H9 (cell line): ENCODE data around the gene ABCF1. TPM values are rescaled to one million over a fixed set of nuclear protein-coding genes. Genes with fewer than 3 reads are reported as not detected.

Source experiments
- DNase-seq: peaks from one replicate; pipeline ENCODE4 v3.0.0-alpha.2; 2017
- H2AFZ ChIP-seq: one replicate; pipeline ENCODE4 v1.6.1; 2013; ENCODE audit warnings: mild to moderate bottlenecking, low read length, control low read depth, moderate library complexity
- H2AK5ac ChIP-seq: 2 replicates; pipeline ENCODE4 v1.6.1; 2013; ENCODE audit warnings: low read length, control low read depth, mixed read lengths; ENCODE audit not compliant: insufficient read length
- H2BK120ac ChIP-seq: one replicate; pipeline ENCODE4 v1.6.1; 2013; ENCODE audit warnings: low read depth, mild to moderate bottlenecking, low read length, control low read depth, inconsistent platforms; ENCODE audit not compliant: poor library complexity, severe bottlenecking
- H2BK12ac ChIP-seq: 2 replicates; pipeline ENCODE4 v1.6.1; 2013; ENCODE audit warnings: low read length, control low read depth, mixed read lengths, low read depth; ENCODE audit not compliant: insufficient read length
- H2BK15ac ChIP-seq: 2 replicates; pipeline ENCODE4 v1.6.1; 2013; ENCODE audit warnings: low read depth, low read length, control low read depth
- H2BK20ac ChIP-seq: one replicate; pipeline ENCODE4 v1.6.1; 2013; ENCODE audit warnings: low read depth, mild to moderate bottlenecking, low read length, control low read depth, inconsistent platforms; ENCODE audit not compliant: poor library complexity, severe bottlenecking
- H2BK5ac ChIP-seq: 2 replicates; pipeline ENCODE4 v1.6.1; 2013; ENCODE audit warnings: low read length, control low read depth, mixed read lengths; ENCODE audit not compliant: insufficient read length
- H3K14ac ChIP-seq: 2 replicates; pipeline ENCODE4 v1.6.1; 2013; ENCODE audit warnings: low read length, control low read depth; ENCODE audit not compliant: insufficient read depth
- H3K18ac ChIP-seq: 2 replicates; pipeline ENCODE4 v1.6.1; 2013; ENCODE audit warnings: low read depth, mild to moderate bottlenecking, mixed read lengths, low read length, control low read depth; ENCODE audit not compliant: insufficient read length
- H3K23ac ChIP-seq: 2 replicates; pipeline ENCODE4 v1.6.1; 2013; ENCODE audit warnings: low read length, control low read depth, mixed read lengths, low read depth; ENCODE audit not compliant: insufficient read length
- H3K23me2 ChIP-seq: 2 replicates; pipeline ENCODE4 v1.6.1; 2013; ENCODE audit warnings: low read depth, mild to moderate bottlenecking, mixed read lengths, low read length, control low read depth; ENCODE audit not compliant: insufficient read length, poor library complexity, severe bottlenecking
- H3K27ac ChIP-seq: 2 replicates; pipeline ENCODE4 v1.5.1; 2013; ENCODE audit warnings: low read length, control low read depth, mixed read lengths, low read depth; ENCODE audit not compliant: insufficient read length
- H3K27me3 ChIP-seq: 2 replicates; pipeline ENCODE4 v1.6.1; 2013; ENCODE audit warnings: low read length, control low read depth, inconsistent platforms; ENCODE audit not compliant: insufficient read depth
- H3K4ac ChIP-seq: 2 replicates; pipeline ENCODE4 v1.6.1; 2013; ENCODE audit warnings: low read depth, mild to moderate bottlenecking, control low read depth, inconsistent platforms, low read length, moderate library complexity
- H3K4me1 ChIP-seq: 2 replicates; pipeline ENCODE4 v1.6.1; 2013; ENCODE audit warnings: low read length, control low read depth, inconsistent platforms; ENCODE audit not compliant: insufficient read depth
- H3K4me2 ChIP-seq: 2 replicates; pipeline ENCODE4 v1.6.1; 2013; ENCODE audit warnings: low read length, control low read depth, mixed read lengths; ENCODE audit not compliant: insufficient read length, insufficient read depth
- H3K56ac ChIP-seq: 2 replicates; pipeline ENCODE4 v1.6.1; 2013; ENCODE audit warnings: low read depth, mild to moderate bottlenecking, mixed read lengths, low read length, control low read depth; ENCODE audit not compliant: insufficient read length
- H3K79me1 ChIP-seq: 2 replicates; pipeline ENCODE4 v1.6.1; 2013; ENCODE audit warnings: low read depth, mild to moderate bottlenecking, moderate library complexity, low read length, control low read depth, inconsistent platforms; ENCODE audit not compliant: insufficient read depth, poor library complexity, severe bottlenecking
- H3K79me2 ChIP-seq: 2 replicates; pipeline ENCODE4 v1.6.1; 2013; ENCODE audit warnings: low read length, control low read depth, inconsistent platforms; ENCODE audit not compliant: insufficient read depth
- H3K9ac ChIP-seq: 2 replicates; pipeline ENCODE4 v1.6.1; 2013; ENCODE audit warnings: low read length, control low read depth, mixed read lengths; ENCODE audit not compliant: insufficient read length; ENCODE audit errors: extremely low read depth
- H3K9me3 ChIP-seq: one replicate; pipeline ENCODE4 v1.6.1; 2013; ENCODE audit warnings: low read depth, low read length, inconsistent platforms; ENCODE audit not compliant: control insufficient read depth
- H3T11ph ChIP-seq: one replicate; pipeline ENCODE4 v1.6.1; 2013; ENCODE audit warnings: mild to moderate bottlenecking, low read length, control low read depth, inconsistent platforms
- H4K20me1 ChIP-seq: one replicate; pipeline ENCODE4 v1.6.1; 2013; ENCODE audit not compliant: control insufficient read depth, insufficient read length, insufficient read depth
- H4K5ac ChIP-seq: 2 replicates; pipeline ENCODE4 v1.6.1; 2013; ENCODE audit warnings: low read depth, mild to moderate bottlenecking, mixed read lengths, low read length, control low read depth; ENCODE audit not compliant: insufficient read length
- H4K8ac ChIP-seq: replicated peaks from 2 replicates; pipeline ENCODE4 v1.6.1; 2013; ENCODE audit warnings: low read length, control low read depth, mixed read lengths, low read depth; ENCODE audit not compliant: insufficient read length
- H4K91ac ChIP-seq: 2 replicates; pipeline ENCODE4 v1.6.1; 2013; ENCODE audit warnings: low read depth, mild to moderate bottlenecking, moderate library complexity, mixed read lengths, low read length, control low read depth; ENCODE audit not compliant: insufficient read length
- H3K27ac Mint-ChIP-seq, 3 experiments: 2 replicates in 2 of 3; 3 replicates in 1 of 3; pipeline ENCODE4 v1.8.0; 2020 to 2021; ENCODE audit warnings: mixed read lengths in 3 of 3, mild to moderate bottlenecking in 1 of 3, moderate library complexity in 1 of 3
- H3K27me3 Mint-ChIP-seq: 2 replicates; pipeline ENCODE4 v1.8.0; 2021; ENCODE audit warnings: low read depth, mild to moderate bottlenecking, moderate library complexity, mixed read lengths
- H3K36me3 Mint-ChIP-seq, 3 experiments: 2 replicates in 2 of 3; 3 replicates in 1 of 3; pipeline ENCODE4 v1.8.0; 2020 to 2021; ENCODE audit warnings: low read depth in 3 of 3, mixed read lengths in 3 of 3; ENCODE audit not compliant: insufficient read depth in 1 of 3
- H3K4me1 Mint-ChIP-seq, 2 experiments: 2 replicates each; pipeline ENCODE4 v1.8.0; 2020; ENCODE audit warnings: mixed read lengths in 2 of 2
- H3K4me3 Mint-ChIP-seq, 2 experiments: 2 replicates in 1 of 2; 3 replicates in 1 of 2; pipeline ENCODE4 v1.8.0; 2020 to 2021; ENCODE audit warnings: mild to moderate bottlenecking in 2 of 2, mixed read lengths in 2 of 2, moderate library complexity in 1 of 2
- H3K9me3 Mint-ChIP-seq, 2 experiments: 2 replicates in 1 of 2; 3 replicates in 1 of 2; pipeline ENCODE4 v1.8.0; 2020; ENCODE audit warnings: mild to moderate bottlenecking in 2 of 2, mixed read lengths in 2 of 2, moderate library complexity in 1 of 2
- CTCF ChIP-seq: fragments of 200-600 bp; sonication (generic); conservative IDR thresholded peaks from 3 replicates; pipeline ENCODE4 v1.8.0; 2021; ENCODE audit warnings: antibody characterized with exemption, mild to moderate bottlenecking
- WGBS: extraction: QIAGEN DNeasy Blood & Tissue Kit; methylation state at CpG from one replicate; pipeline ENCODE4 v1.1.7; 2013; ENCODE audit warnings: missing lambda C conversion rate, low lambda C conversion rate, mixed read lengths; ENCODE audit not compliant: insufficient read length; ENCODE audit errors: extremely low coverage; 5-methylcytosine and 5-hydroxymethylcytosine counted together
- total RNA-seq: library from RNA; stranded (reverse); gene quantifications from 2 replicates; pipeline ENCODE4 v1.2.1, GENCODE V29; 2021

Gene ABCF1
- total RNA-seq, 1 experiment from 2014 or later: 118 TPM

- H3K14ac ChIP-seq: no peak within 1 kb of the TSS
- Mint-ChIP-seq H3K4me3 (peak within 1 kb of the TSS; percentile 90 to 95), H3K27me3 (no peaks in the 10 kb centered on the region), H3K4me1 (peaks cover 14% of the 10 kb centered on the region in 2 experiments), H3K27ac (peak within 1 kb of the TSS; percentile 92 to 98 (median 98); a peak in 6 of 7 replicates), H3K9me3 (no peaks in the 10 kb centered on the region; a peak in 1 of 5 replicates), H3K36me3 (peaks cover 27 to 71% (median 67%) of the 10 kb centered on the region in 3 experiments; a peak in 6 of 7 replicates)
- H3K18ac ChIP-seq: peak within 1 kb of the TSS; percentile 15
- H2AK5ac ChIP-seq: no peak within 1 kb of the TSS
- H3K23me2 ChIP-seq: peaks cover 9% of the 10 kb centered on the region
- H3K27me3 ChIP-seq: no peaks in the 10 kb centered on the region
- H3K4me1 ChIP-seq: no peaks in the 10 kb centered on the region; the same call in 1 of the 2 replicates
- WGBS: no CpG with 5 or more reads among the region's 36 CpGs
- no peak within 1 kb of the TSS for H4K91ac ChIP-seq
- H3K4ac ChIP-seq: no peak within 1 kb of the TSS
- DNase-seq: peak; percentile 94
- no peaks in the 10 kb centered on the region for H3K79me2 ChIP-seq
- no peak within 1 kb of the TSS for H3T11ph ChIP-seq
- H3K4me2 ChIP-seq: peak within 1 kb of the TSS; percentile 78
- no peak within 1 kb of the TSS for H2BK12ac ChIP-seq
- H2BK15ac ChIP-seq: no peak within 1 kb of the TSS
- no peaks in the 10 kb centered on the region for H4K20me1 ChIP-seq
- H3K79me1 ChIP-seq: no peaks in the 10 kb centered on the region
- H2AFZ ChIP-seq: no peak within 1 kb of the TSS
- H3K9ac ChIP-seq: peak within 1 kb of the TSS; percentile 27
- no peak within 1 kb of the TSS for H2BK120ac ChIP-seq
- peak; percentile 55 for TF ChIP-seq CTCF
- H3K56ac ChIP-seq: no peak within 1 kb of the TSS
- no peak within 1 kb of the TSS for H4K5ac ChIP-seq
- H2BK5ac ChIP-seq: no peak within 1 kb of the TSS
- no peak within 1 kb of the TSS for H2BK20ac ChIP-seq
- no peak within 1 kb of the TSS for H3K23ac ChIP-seq
- H3K9me3 ChIP-seq: no peaks in the 10 kb centered on the region
- no peak within 1 kb of the TSS for H4K8ac ChIP-seq
- H3K27ac ChIP-seq: no peak within 1 kb of the TSS
Measured at GRCh38 chr6:30626484-30627366, 55.5 kb downstream of the ABCF1 start, which contains the start of gene ATAT1. Gene ATAT1 (plus strand): TSS chr6:30626874.
